ENCODE data around the gene CELSR2.
"Not testable (repeated sequence)": the region's sequence is repeated elsewhere in the genome, so short reads cannot be mapped to it uniquely, and the experiment has no call there.

CELSR2 gene

DNA sequence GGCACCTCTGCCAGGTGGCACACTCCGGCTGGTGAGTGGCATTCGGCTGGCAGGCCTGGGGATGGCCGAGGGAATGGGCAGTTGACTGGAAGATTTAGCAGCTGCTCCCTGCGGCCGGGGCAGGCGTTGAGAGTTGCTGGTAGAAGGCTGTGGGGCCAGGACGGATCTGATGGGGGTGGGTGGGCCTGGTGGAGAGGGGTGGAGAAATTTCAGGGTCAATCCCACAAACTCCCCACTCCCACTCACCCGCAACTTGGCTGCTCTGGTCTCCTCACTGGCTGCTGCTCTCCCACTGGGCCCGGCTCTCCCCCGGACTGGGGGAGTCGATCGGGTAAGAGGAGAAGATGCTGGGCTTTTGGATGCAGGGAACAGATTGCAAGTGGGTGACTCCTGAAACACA, 31.5 kb downstream of the CELSR2 start:
- Histone ChIP-seq H3K27ac (ENCODE audit: insufficient read depth in 1 of 2, low read depth in 1 of 2, low read length in 2 of 2, poor library complexity in 1 of 2, severe bottlenecking in 2 of 2) (no peak overlapping the region), H3K4me1 (ENCODE audit: control extremely low read depth in 1 of 4, control insufficient read depth in 4 of 4, insufficient read depth in 4 of 4, low read length in 3 of 4) (peaks cover 6 to 47% (median 23%) of the 10 kb centered on the region in 4 experiments), H3K27me3 (replicated peaks in 2 of 5; ENCODE audit: control insufficient read depth in 4 of 5, insufficient read depth in 5 of 5, low read length in 4 of 5) (no peaks in the 10 kb centered on the region), H3K9me3 (ENCODE audit: control extremely low read depth in 1 of 5, control insufficient read depth in 4 of 5, insufficient read depth in 2 of 5, low read depth in 1 of 5, low read length in 4 of 5) (no peaks in the 10 kb centered on the region), H3K4me3 (ENCODE audit: control insufficient read depth in 1 of 7, extremely low read depth in 1 of 7, insufficient read depth in 4 of 7, low read depth in 2 of 7, low read length in 6 of 7) (no peak overlapping the region), H3K36me3 (ENCODE audit: control insufficient read depth in 4 of 4, insufficient read depth in 4 of 4, low read length in 3 of 4) (peaks cover 0 to 17% (median 6%) of the 10 kb centered on the region in 4 experiments)
- ChIA-PET POLR2A (no interaction called here), CTCF (interaction anchor here (8.8 kb wide), 1 partner anchor 118 kb away, joined by 181 read pairs; the partner anchor contains the start of gene SORT1)
- DNase-seq, result no peak
- WGBS (ENCODE audit: insufficient coverage), result 96% methylated on average over 7 of the region's 12 CpGs

DNA sequence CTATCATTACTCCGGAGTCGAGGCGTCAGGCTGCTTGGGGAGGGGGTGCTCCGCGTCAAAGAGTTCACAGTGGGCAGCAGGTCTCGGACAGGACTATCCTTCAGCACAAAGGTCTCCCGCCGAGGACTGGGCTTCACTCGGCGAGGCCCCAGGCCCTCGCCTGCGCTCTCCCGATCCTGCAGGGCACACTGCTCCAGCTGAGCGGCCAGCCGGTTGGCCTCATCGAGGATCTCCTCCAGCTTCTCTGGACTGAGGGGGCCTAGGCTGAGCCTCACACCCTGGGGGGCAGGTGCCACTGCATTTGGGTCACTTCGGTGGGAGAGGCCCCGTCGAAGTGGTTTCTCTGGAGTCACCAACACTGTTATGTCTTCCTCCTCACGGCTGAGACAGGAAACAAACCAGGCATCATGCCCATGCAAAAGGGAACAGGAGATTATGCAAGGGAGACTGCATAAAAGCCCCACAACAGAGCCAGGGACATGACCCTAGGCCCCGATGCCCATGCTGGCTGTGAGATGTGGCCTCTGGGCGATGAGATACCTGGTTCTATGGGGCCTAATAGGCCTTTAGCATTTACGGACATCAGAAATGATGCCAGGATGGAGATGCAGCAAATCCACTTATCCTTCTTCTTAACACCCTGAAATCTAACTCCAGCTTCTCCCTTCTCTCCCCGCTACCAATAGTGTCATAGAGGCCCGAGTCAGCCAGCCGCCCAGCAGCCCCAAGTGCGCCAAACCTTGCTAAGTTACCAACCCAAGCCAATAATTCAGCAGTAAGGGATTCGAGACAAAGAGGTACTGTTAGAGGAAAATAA, 32.5 kb downstream of the CELSR2 start:
- WGBS (ENCODE audit: insufficient coverage), result 74% methylated on average over 23 of the region's 28 CpGs
- Histone ChIP-seq H3K27ac (ENCODE audit: insufficient read depth in 1 of 2, low read depth in 1 of 2, low read length in 2 of 2, poor library complexity in 1 of 2, severe bottlenecking in 2 of 2) (no peak overlapping the region), H3K36me3 (ENCODE audit: control insufficient read depth in 4 of 4, insufficient read depth in 4 of 4, low read length in 3 of 4) (peaks cover 0 to 17% (median 6%) of the 10 kb centered on the region in 4 experiments), H3K4me1 (ENCODE audit: control extremely low read depth in 1 of 4, control insufficient read depth in 4 of 4, insufficient read depth in 4 of 4, low read length in 3 of 4) (peaks cover 6 to 47% (median 23%) of the 10 kb centered on the region in 4 experiments), H3K27me3 (replicated peaks in 2 of 5; ENCODE audit: control insufficient read depth in 4 of 5, insufficient read depth in 5 of 5, low read length in 4 of 5) (no peaks in the 10 kb centered on the region), H3K4me3 (ENCODE audit: control insufficient read depth in 1 of 7, extremely low read depth in 1 of 7, insufficient read depth in 4 of 7, low read depth in 2 of 7, low read length in 6 of 7) (peak overlapping the region in 6 of 7 experiments; percentile 76 to 94 (median 90)), H3K9me3 (ENCODE audit: control extremely low read depth in 1 of 5, control insufficient read depth in 4 of 5, insufficient read depth in 2 of 5, low read depth in 1 of 5, low read length in 4 of 5) (no peaks in the 10 kb centered on the region)
- peak in 2 of 3 donors; percentile 10 to 15 for DNase-seq
- CTCF ChIA-PET, result interaction anchor here (1.9 to 8.8 kb wide), 2 partner anchors 18 to 117 kb away, joined by 5 to 181 read pairs; partner anchors contain the start of gene SORT1
- POLR2A ChIA-PET, result interaction anchor here (0.5 kb wide), 1 partner anchor 145 kb away, joined by 3 read pairs; no protein-coding TSS in a partner anchor

DNA sequence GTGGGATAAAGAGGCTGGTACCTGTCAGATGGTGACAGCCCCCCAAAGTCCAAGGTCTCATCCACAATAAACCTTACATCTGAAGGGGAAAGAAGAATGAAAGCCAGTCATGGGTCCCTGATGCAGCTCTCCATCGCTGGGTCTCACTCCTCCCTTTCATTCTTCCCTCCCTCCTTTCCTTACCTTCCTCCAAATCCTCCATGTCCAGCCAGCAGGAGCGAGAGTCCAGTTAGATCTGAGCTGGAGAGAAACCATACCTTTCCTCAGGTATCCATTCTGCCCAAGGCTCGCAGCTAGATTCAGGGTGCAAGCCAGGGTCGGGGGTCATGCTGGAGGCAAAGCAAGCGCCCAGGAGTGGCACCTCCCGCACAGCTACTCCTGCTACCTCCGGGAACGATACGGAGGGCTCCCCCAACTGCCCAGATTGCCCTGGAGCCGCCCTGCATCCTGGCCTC, 33.2 kb downstream of the CELSR2 start:
- Histone ChIP-seq H3K27me3 (replicated peaks in 2 of 5; ENCODE audit: control insufficient read depth in 4 of 5, insufficient read depth in 5 of 5, low read length in 4 of 5) (no peaks in the 10 kb centered on the region), H3K27ac (ENCODE audit: insufficient read depth in 1 of 2, low read depth in 1 of 2, low read length in 2 of 2, poor library complexity in 1 of 2, severe bottlenecking in 2 of 2) (peak overlapping the region in 1 of 2 experiments; percentile 43), H3K4me1 (ENCODE audit: control extremely low read depth in 1 of 4, control insufficient read depth in 4 of 4, insufficient read depth in 4 of 4, low read length in 3 of 4) (peaks cover 6 to 44% (median 23%) of the 10 kb centered on the region in 4 experiments), H3K4me3 (ENCODE audit: control insufficient read depth in 1 of 7, extremely low read depth in 1 of 7, insufficient read depth in 4 of 7, low read depth in 2 of 7, low read length in 6 of 7) (peak overlapping the region; percentile 76 to 94 (median 89)), H3K36me3 (ENCODE audit: control insufficient read depth in 4 of 4, insufficient read depth in 4 of 4, low read length in 3 of 4) (peaks cover 0 to 17% (median 6%) of the 10 kb centered on the region in 4 experiments), H3K9me3 (ENCODE audit: control extremely low read depth in 1 of 5, control insufficient read depth in 4 of 5, insufficient read depth in 2 of 5, low read depth in 1 of 5, low read length in 4 of 5) (no peaks in the 10 kb centered on the region)
- no peak for DNase-seq
- CTCF ChIA-PET, result interaction anchor here (0.7 to 8.8 kb wide), 6 partner anchors 10 to 117 kb away, joined by 3 to 181 read pairs (median 4); partner anchors contain the start of gene SORT1
- WGBS (ENCODE audit: insufficient coverage), result 34% methylated on average over 8 of the region's 10 CpGs
- POLR2A ChIA-PET, result interaction anchor here (0.5 kb wide), 1 partner anchor 145 kb away, joined by 3 read pairs; no protein-coding TSS in a partner anchor

DNA sequence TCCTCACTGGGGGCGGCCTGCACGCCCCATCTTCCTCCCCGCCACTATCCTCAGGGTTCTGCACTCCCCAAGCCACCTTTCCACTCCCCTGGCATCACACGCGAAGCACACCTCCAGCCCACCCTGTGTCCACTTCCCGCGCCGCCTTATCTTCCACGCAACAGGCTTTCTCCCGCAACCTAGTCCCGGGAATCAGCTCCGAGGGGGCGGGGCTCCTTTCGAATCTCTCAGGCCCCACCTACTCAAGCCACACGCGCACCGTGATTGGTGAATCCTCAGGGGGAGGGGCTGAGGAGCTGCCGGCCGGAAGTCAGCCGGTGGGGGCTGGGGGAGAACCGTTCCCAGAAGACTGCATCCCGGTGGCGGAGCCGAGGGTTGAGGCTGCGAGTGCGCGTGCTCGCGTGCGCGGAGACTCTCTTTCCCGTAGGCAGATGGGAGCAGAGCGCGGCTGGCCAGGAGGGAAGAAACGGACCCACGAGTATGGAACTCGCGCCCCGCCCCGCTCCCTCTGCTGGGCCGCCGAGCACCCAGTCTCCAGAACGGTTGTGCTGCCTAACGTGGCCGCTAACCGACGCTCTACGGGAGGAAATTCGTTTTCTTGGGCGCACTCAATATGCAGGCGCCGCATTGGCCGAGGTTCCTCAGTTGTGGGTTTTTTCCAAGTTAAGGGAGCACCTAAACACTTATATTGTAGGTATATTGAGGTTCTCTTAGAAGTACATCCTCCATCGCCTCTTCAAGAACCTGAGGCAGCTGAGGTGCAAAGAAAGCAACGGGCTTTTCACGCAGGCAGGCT, 33.8 kb downstream of the CELSR2 start, which contains the start of gene PSRC1:
Gene PSRC1 (minus strand): TSS at position 194 of the 796 bp plus-strand sequence.
- peak; percentile 84 to 87 (median 85) for DNase-seq
- H3K4me1 ChIP-seq (ENCODE audit: control extremely low read depth in 1 of 4, control insufficient read depth in 4 of 4, insufficient read depth in 4 of 4, low read length in 3 of 4), result peaks cover 6 to 39% (median 23%) of the 10 kb centered on the region in 4 experiments
- peaks cover 0 to 17% (median 6%) of the 10 kb centered on the region in 4 experiments for H3K36me3 ChIP-seq (ENCODE audit: control insufficient read depth in 4 of 4, insufficient read depth in 4 of 4, low read length in 3 of 4)
- under 1% methylated on average over 37 of the region's 56 CpGs for WGBS (ENCODE audit: insufficient coverage)
- H3K27ac ChIP-seq (ENCODE audit: insufficient read depth in 1 of 2, low read depth in 1 of 2, low read length in 2 of 2, poor library complexity in 1 of 2, severe bottlenecking in 2 of 2), result peak within 1 kb of the TSS; percentile 13 to 73
- peak within 1 kb of the TSS; percentile 76 to 94 (median 89) for H3K4me3 ChIP-seq (ENCODE audit: control insufficient read depth in 1 of 7, extremely low read depth in 1 of 7, insufficient read depth in 4 of 7, low read depth in 2 of 7, low read length in 6 of 7)
- H3K9me3 ChIP-seq (ENCODE audit: control extremely low read depth in 1 of 5, control insufficient read depth in 4 of 5, insufficient read depth in 2 of 5, low read depth in 1 of 5, low read length in 4 of 5), result no peaks in the 10 kb centered on the region
- ChIA-PET POLR2A (no interaction called here), CTCF (interaction anchor here (0.7 to 8.8 kb wide), 6 partner anchors 9 to 116 kb away, joined by 3 to 181 read pairs (median 4); partner anchors contain the start of gene SORT1)
- no peaks in the 10 kb centered on the region for H3K27me3 ChIP-seq (replicated peaks in 2 of 5; ENCODE audit: control insufficient read depth in 4 of 5, insufficient read depth in 5 of 5, low read length in 4 of 5)

DNA sequence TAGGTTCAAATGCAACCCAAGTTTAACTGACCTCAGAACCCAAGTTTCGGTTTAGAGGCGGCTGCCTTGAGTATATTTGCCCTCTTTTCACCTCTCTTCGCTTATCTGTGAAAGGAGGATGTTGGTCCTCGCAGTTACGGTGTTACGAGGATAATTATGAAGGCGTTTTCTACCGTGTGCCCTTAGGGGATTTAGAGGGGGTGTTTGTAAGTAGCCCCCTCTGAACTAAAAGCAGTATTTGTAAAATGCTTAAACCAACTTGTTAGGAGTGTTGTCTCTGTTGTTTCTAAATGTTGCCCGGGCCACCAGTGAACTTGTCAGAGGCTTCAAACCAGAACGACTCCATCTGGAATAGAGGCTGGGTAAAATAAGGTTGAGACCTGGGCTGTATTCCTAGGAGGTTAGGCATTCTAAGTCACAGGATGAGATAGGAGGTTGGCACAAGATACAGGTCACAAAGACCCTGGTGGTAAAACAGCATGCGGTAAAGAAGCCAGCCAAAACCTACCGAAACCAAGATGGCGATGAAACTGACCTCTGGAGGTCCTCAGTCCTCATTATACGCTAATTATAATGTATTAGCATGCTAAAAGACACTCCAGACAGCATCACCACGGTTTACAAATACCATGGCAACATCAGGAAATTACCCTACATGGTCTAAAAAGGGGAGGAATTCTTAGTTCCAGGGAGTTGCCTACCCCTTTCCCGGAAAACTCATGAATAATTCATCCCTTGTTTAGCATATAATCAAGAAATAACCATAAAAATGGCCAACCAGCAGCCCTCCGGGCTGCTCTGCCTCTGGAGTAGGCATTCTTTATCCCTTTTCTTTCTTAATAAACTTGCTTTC, 34.6 kb downstream of the CELSR2 start:
- CTCF ChIA-PET, result interaction anchor here (8.8 kb wide), 1 partner anchor 115 kb away, joined by 181 read pairs; the partner anchor contains the start of gene SORT1

DNA sequence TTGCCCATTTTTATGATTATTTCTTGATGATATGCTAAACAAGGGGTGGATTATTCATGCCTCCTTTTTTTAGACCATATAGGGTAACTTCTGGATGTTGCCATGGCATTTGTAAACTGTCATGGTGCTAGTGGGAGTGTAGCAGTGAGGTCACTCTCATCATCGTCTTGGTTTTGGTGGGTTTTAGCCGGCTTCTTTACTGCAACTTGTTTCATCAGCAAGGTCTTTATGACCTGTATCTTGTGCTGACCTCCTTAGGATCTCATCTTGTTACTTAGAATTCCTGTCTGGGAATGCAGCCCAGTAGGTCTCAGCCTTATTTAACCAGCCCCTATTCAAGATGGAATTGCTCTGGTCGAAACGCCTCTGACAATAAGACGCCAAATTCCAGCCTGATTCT, 37.4 kb downstream of the CELSR2 start:
- peaks cover 6 to 26% (median 19%) of the 10 kb centered on the region in 4 experiments for H3K4me1 ChIP-seq (ENCODE audit: control extremely low read depth in 1 of 4, control insufficient read depth in 4 of 4, insufficient read depth in 4 of 4, low read length in 3 of 4)
- 95% methylated on average over 4 of the region's 5 CpGs for WGBS (ENCODE audit: insufficient coverage)

More for the DNA sequence above, 34.6 kb downstream of the CELSR2 start:
- 60% methylated on average over 11 of the region's 17 CpGs for WGBS (ENCODE audit: insufficient coverage)
- Histone ChIP-seq H3K9me3 (ENCODE audit: control extremely low read depth in 1 of 5, control insufficient read depth in 4 of 5, insufficient read depth in 2 of 5, low read depth in 1 of 5, low read length in 4 of 5) (no peaks in the 10 kb centered on the region), H3K27ac (ENCODE audit: insufficient read depth in 1 of 2, low read depth in 1 of 2, low read length in 2 of 2, poor library complexity in 1 of 2, severe bottlenecking in 2 of 2) (peak overlapping the region; percentile 13 to 73), H3K4me3 (ENCODE audit: control insufficient read depth in 1 of 7, extremely low read depth in 1 of 7, insufficient read depth in 4 of 7, low read depth in 2 of 7, low read length in 6 of 7) (peak overlapping the region; percentile 76 to 94 (median 89)), H3K4me1 (ENCODE audit: control extremely low read depth in 1 of 4, control insufficient read depth in 4 of 4, insufficient read depth in 4 of 4, low read length in 3 of 4) (peaks cover 6 to 39% (median 23%) of the 10 kb centered on the region in 4 experiments), H3K27me3 (replicated peaks in 2 of 5; ENCODE audit: control insufficient read depth in 4 of 5, insufficient read depth in 5 of 5, low read length in 4 of 5) (no peaks in the 10 kb centered on the region), H3K36me3 (ENCODE audit: control insufficient read depth in 4 of 4, insufficient read depth in 4 of 4, low read length in 3 of 4) (peaks cover 0 to 12% (median 6%) of the 10 kb centered on the region in 4 experiments)
- POLR2A ChIA-PET, result interaction anchor here (0.7 kb wide), 1 partner anchor 191 kb away, joined by 3 read pairs; no protein-coding TSS in a partner anchor
- DNase-seq, result peak in 1 of 3 donors; percentile 47

More for the DNA sequence above, 37.4 kb downstream of the CELSR2 start:
- H3K9me3 ChIP-seq (ENCODE audit: control extremely low read depth in 1 of 5, control insufficient read depth in 4 of 5, insufficient read depth in 2 of 5, low read depth in 1 of 5, low read length in 4 of 5); POLR2A ChIA-PET; H3K36me3 ChIP-seq (ENCODE audit: control insufficient read depth in 4 of 4, insufficient read depth in 4 of 4, low read length in 3 of 4); H3K4me3 ChIP-seq (ENCODE audit: control insufficient read depth in 1 of 7, extremely low read depth in 1 of 7, insufficient read depth in 4 of 7, low read depth in 2 of 7, low read length in 6 of 7); H3K27me3 ChIP-seq (replicated peaks in 2 of 5; ENCODE audit: control insufficient read depth in 4 of 5, insufficient read depth in 5 of 5, low read length in 4 of 5); H3K27ac ChIP-seq (ENCODE audit: insufficient read depth in 1 of 2, low read depth in 1 of 2, low read length in 2 of 2, poor library complexity in 1 of 2, severe bottlenecking in 2 of 2); DNase-seq: not testable (repeated sequence)
- CTCF ChIA-PET, result interaction anchor here (0.6 to 1.8 kb wide), 2 partner anchors 9 to 16 kb away, joined by 3 to 5 read pairs; no protein-coding TSS in a partner anchor
